Prostate gland (tissue), 2 donors: ENCODE measurements around the gene ZAR1L.

ENCODE experiments used
- POLR2A ChIP-seq: fragments of 450-650 bp; IDR thresholded peaks from one replicate; pipeline ENCODE4 v1.6.1; 2016; ENCODE audit warnings: antibody characterized with exemption, mild to moderate bottlenecking
- TF ChIP-seq, protein P1 (sequence below), 4 experiments: fragments of 200-600 bp in 2 of 4; fragments of 450-650 bp in 2 of 4; sonication (generic) in 2 of 4; IDR thresholded peaks; 1 replicate in 3 of 4; 2 replicates in 1 of 4; pipeline ENCODE4 v1.5.1; 2016 to 2019; ENCODE audit warnings: antibody characterized with exemption in 4 of 4, mild to moderate bottlenecking in 2 of 4, moderate library complexity in 2 of 4

DNA sequence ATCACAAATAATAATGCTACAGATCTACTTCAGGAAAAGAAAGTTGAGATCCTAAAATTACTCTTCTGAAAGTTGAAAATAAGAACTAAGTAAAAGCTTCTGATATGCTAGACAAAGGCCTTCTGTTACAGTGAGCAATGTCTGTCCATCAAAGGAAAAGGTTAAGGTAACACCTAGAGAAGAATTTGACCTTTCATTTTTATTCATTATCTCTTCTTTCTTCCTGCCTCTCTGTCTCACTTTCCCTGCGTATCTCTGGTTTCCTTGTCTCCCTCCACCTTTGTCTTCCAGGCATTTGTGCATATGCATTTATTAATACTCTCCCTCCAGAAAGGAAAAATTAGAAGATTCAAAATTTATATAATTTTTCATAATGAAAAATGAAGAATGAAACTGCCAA is 49.0 kb downstream of the ZAR1L start:
- no peak for TF ChIP-seq POLR2A
- TF ChIP-seq, protein P1, sequence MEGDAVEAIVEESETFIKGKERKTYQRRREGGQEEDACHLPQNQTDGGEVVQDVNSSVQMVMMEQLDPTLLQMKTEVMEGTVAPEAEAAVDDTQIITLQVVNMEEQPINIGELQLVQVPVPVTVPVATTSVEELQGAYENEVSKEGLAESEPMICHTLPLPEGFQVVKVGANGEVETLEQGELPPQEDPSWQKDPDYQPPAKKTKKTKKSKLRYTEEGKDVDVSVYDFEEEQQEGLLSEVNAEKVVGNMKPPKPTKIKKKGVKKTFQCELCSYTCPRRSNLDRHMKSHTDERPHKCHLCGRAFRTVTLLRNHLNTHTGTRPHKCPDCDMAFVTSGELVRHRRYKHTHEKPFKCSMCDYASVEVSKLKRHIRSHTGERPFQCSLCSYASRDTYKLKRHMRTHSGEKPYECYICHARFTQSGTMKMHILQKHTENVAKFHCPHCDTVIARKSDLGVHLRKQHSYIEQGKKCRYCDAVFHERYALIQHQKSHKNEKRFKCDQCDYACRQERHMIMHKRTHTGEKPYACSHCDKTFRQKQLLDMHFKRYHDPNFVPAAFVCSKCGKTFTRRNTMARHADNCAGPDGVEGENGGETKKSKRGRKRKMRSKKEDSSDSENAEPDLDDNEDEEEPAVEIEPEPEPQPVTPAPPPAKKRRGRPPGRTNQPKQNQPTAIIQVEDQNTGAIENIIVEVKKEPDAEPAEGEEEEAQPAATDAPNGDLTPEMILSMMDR (IDR thresholded peaks at IDR 0.05) = no peak
